B cell (primary cell): ENCODE measurements around the gene DAB2IP. TPM values are rescaled to one million over a fixed set of nuclear protein-coding genes. Genes with fewer than 3 reads are reported as not detected.

Source experiments
- ATAC-seq: fragments of 200-7000 bp; cut with Tn5 transposase; one replicate; pipeline ENCODE4 v1.10.0; 2021; ENCODE audit warnings: low read depth, mild to moderate bottlenecking, moderate number of reproducible peaks, moderate library complexity
- CTCF ChIA-PET: fragments of 350-600 bp; sonication (Branson Sonifier 250); formaldehyde crosslinking; loops from one replicate; lab custom pipeline; 2021; ENCODE audit warnings: antibody characterized with exemption, inconsistent platforms; lab: Charles Lee
- POLR2A ChIA-PET: fragments of 350-600 bp; sonication (Branson Sonifier 250); formaldehyde crosslinking; loops from one replicate; lab custom pipeline; 2021; ENCODE audit warnings: antibody characterized with exemption; lab: Charles Lee
- DNase-seq: peaks from one replicate; pipeline ENCODE4 v3.0.0; 2013
- H2AFZ ChIP-seq: 2 replicates; pipeline ENCODE4 v1.6.1; 2012; ENCODE audit warnings: mild to moderate bottlenecking, low read depth, low read length; ENCODE audit not compliant: insufficient read depth, poor library complexity, severe bottlenecking
- H3K27ac ChIP-seq, 2 donors: 1 replicate in 1 of 2; 2 replicates in 1 of 2; pipeline ENCODE4 v1.5.1; 2012 to 2013; ENCODE audit warnings: low read length in 2 of 2, mild to moderate bottlenecking in 2 of 2, moderate library complexity in 1 of 2
- H3K27me3 ChIP-seq, 4 experiments: fragments of 200-600 bp in 1 of 4; sonication (generic) in 1 of 4; replicated peaks in 1 of 4; 1 replicate in 2 of 4; 2 replicates in 2 of 4; pipeline versions ENCODE4 v1.6.1 to v1.7.0; 2013 to 2016; ENCODE audit warnings: low read length in 3 of 4, mild to moderate bottlenecking in 2 of 4, mixed read lengths in 1 of 4, moderate library complexity in 1 of 4; ENCODE audit not compliant: insufficient read depth in 4 of 4, control insufficient read depth in 3 of 4; ENCODE audit errors: control extremely low read depth in 1 of 4
- H3K36me3 ChIP-seq, 2 experiments: replicated peaks in 1 of 2; 1 replicate in 1 of 2; 2 replicates in 1 of 2; pipeline versions ENCODE4 v1.6.1 to v1.7.1; 2013; ENCODE audit warnings: low read length in 1 of 2; ENCODE audit not compliant: insufficient read depth in 2 of 2, control insufficient read depth in 1 of 2; ENCODE audit errors: control extremely low read depth in 1 of 2, extremely low read depth in 1 of 2
- H3K4me1 ChIP-seq, 2 donors: fragments of 200-600 bp in 1 of 2; sonication (generic) in 1 of 2; 1 replicate in 1 of 2; 2 replicates in 1 of 2; pipeline versions ENCODE4 v1.5.1 to v1.6.1; 2013 to 2017; ENCODE audit warnings: low read length in 2 of 2; ENCODE audit not compliant: control insufficient read depth in 2 of 2, insufficient read depth in 2 of 2
- H3K4me2 ChIP-seq: replicated peaks from 2 replicates; pipeline ENCODE3; 2012; ENCODE audit warnings: mild to moderate bottlenecking, low read depth, low read length; ENCODE audit not compliant: poor library complexity, severe bottlenecking
- H3K4me3 ChIP-seq, 5 experiments: fragments of 200-600 bp in 1 of 5; sonication (generic) in 1 of 5; 1 replicate in 3 of 5; 2 replicates in 2 of 5; pipeline versions ENCODE4 v1.5.1 to v1.7.0; 2011 to 2016; ENCODE audit warnings: low read length in 4 of 5, mild to moderate bottlenecking in 4 of 5, low read depth in 2 of 5, control low read depth in 1 of 5, moderate library complexity in 1 of 5; ENCODE audit not compliant: insufficient read depth in 1 of 5; ENCODE audit errors: control extremely low read depth in 1 of 5, extremely low read depth in 1 of 5
- H3K79me2 ChIP-seq: fragments of 200-600 bp; sonication (generic); one replicate; pipeline ENCODE4 v1.6.0; 2016; ENCODE audit warnings: low read length; ENCODE audit not compliant: control insufficient read depth, insufficient read depth
- H3K9ac ChIP-seq: fragments of 200-600 bp; sonication (generic); 2 replicates; pipeline ENCODE4 v1.6.1; 2017; ENCODE audit warnings: mild to moderate bottlenecking, low read length, moderate library complexity
- H3K9me3 ChIP-seq, 3 donors: one replicate each; pipeline versions ENCODE4 v1.6.1 to v1.7.1; 2013; ENCODE audit warnings: low read length in 2 of 3; ENCODE audit not compliant: control insufficient read depth in 2 of 3, insufficient read depth in 1 of 3; ENCODE audit errors: control extremely low read depth in 1 of 3
- H4K20me1 ChIP-seq: 2 replicates; pipeline ENCODE4 v1.6.0; 2012; ENCODE audit warnings: mild to moderate bottlenecking, low read length; ENCODE audit not compliant: insufficient read depth, control insufficient read depth, poor library complexity, severe bottlenecking
- H3K27ac Mint-ChIP-seq: one replicate; pipeline ENCODE4 v1.8.0; 2021; ENCODE audit warnings: mixed read lengths
- H3K27me3 Mint-ChIP-seq: one replicate; pipeline ENCODE4 v1.8.0; 2021; ENCODE audit warnings: mixed read lengths
- H3K4me1 Mint-ChIP-seq: one replicate; pipeline ENCODE4 v1.8.0; 2021; ENCODE audit warnings: mixed read lengths
- H3K4me3 Mint-ChIP-seq: one replicate; pipeline ENCODE4 v1.8.0; 2021; ENCODE audit warnings: mixed read lengths
- H3K9me3 Mint-ChIP-seq: one replicate; pipeline ENCODE4 v1.8.0; 2022; ENCODE audit warnings: mixed read lengths; ENCODE audit not compliant: insufficient read depth
- EZH2 ChIP-seq: IDR thresholded peaks from 2 replicates; pipeline ENCODE4 v1.6.1; 2012; ENCODE audit warnings: borderline replicate concordance, low read depth, mild to moderate bottlenecking, moderate library complexity, low read length; ENCODE audit not compliant: insufficient read depth, poor library complexity, severe bottlenecking
- WGBS: methylation state at CpG from one replicate; pipeline ENCODE4 v1.1.5; 2013; ENCODE audit warnings: missing lambda C conversion rate; ENCODE audit not compliant: insufficient coverage; 5-methylcytosine and 5-hydroxymethylcytosine counted together
- intact Hi-C: fragments of 100-400 bp; cut with micrococcal nuclease; formaldehyde crosslinking; loops from one replicate; pipeline ENCODE4 v1.10.0; 2022
- polyA plus RNA-seq: library from polyadenylated mRNA; depleted of rRNA; stranded (reverse); fragments of >200 nt; gene quantifications from 2 replicates; pipeline ENCODE4 v1.2.3, GENCODE V29; 2012
- total RNA-seq, 2 donors: library from RNA; stranded (reverse); fragments of 120-200 nt in 1 of 2; gene quantifications; 1 replicate in 1 of 2; 2 replicates in 1 of 2; pipeline versions ENCODE4 v1.2.3 to v1.2.4, GENCODE V29; 2013 to 2022
- TF ChIP-seq, protein P1 (sequence below): fragments of 200-600 bp; IDR thresholded peaks from one replicate; pipeline ENCODE4 v1.8.0; 2022; ENCODE audit warnings: antibody characterized with exemption, mild to moderate bottlenecking

The DAB2IP gene
- total and polyA plus RNA-seq, 2 donors (not counting 1 experiment from before 2014, with no cell fraction given), result 1.1 to 3.9 TPM

- peak overlapping the region; percentile 66 for H3K4me3 Mint-ChIP-seq
- peaks cover 19% of the 10 kb centered on the region for H3K4me1 Mint-ChIP-seq
- Histone ChIP-seq H3K79me2 (no peaks in the 10 kb centered on the region), H3K4me2 (no peak overlapping the region), H4K20me1 (no peaks in the 10 kb centered on the region), H3K27ac (no peak overlapping the region), H3K4me1 (peaks cover 7 to 11% of the 10 kb centered on the region in 2 donors), H3K27me3 (peaks cover 0 to 35% (median 12%) of the 10 kb centered on the region in 4 experiments), H3K4me3 (no peak overlapping the region), H3K9me3 (no peaks in the 10 kb centered on the region), H2AFZ (no peak overlapping the region), H3K36me3 (no peaks in the 10 kb centered on the region), H3K9ac (no peak overlapping the region)
- no peak overlapping the region for H3K27ac Mint-ChIP-seq
- peaks cover 26% of the 10 kb centered on the region for H3K27me3 Mint-ChIP-seq
- DNase-seq (peak; percentile 23), ATAC-seq (peak; percentile 71)
- POLR2A ChIA-PET, result no interaction called here
- TF ChIP-seq, protein P1, sequence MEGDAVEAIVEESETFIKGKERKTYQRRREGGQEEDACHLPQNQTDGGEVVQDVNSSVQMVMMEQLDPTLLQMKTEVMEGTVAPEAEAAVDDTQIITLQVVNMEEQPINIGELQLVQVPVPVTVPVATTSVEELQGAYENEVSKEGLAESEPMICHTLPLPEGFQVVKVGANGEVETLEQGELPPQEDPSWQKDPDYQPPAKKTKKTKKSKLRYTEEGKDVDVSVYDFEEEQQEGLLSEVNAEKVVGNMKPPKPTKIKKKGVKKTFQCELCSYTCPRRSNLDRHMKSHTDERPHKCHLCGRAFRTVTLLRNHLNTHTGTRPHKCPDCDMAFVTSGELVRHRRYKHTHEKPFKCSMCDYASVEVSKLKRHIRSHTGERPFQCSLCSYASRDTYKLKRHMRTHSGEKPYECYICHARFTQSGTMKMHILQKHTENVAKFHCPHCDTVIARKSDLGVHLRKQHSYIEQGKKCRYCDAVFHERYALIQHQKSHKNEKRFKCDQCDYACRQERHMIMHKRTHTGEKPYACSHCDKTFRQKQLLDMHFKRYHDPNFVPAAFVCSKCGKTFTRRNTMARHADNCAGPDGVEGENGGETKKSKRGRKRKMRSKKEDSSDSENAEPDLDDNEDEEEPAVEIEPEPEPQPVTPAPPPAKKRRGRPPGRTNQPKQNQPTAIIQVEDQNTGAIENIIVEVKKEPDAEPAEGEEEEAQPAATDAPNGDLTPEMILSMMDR, result peak; percentile 24
- TF ChIP-seq EZH2, result no peak
- 58% methylated on average over 9 of the region's 9 CpGs for WGBS
- CTCF ChIA-PET, result interaction anchor here (0.9 to 2.1 kb wide), 12 partner anchors 9 to 363 kb away, joined by 3 to 9 read pairs (median 4); no protein-coding TSS in a partner anchor
- H3K9me3 Mint-ChIP-seq, result no peaks in the 10 kb centered on the region
- intact Hi-C loops, result loop anchor here (1.0 kb wide), 1 partner anchor 257 kb away; no protein-coding TSS in a partner anchor
These were observed 83.8 kb downstream of the DAB2IP start for GRCh38 chr9:121735065-121735792.
